ENCODE data around the gene EHD4.

EHD4 gene

GRCh38 chr15:41892621-41893421, 79.5 kb downstream of the EHD4 start:
- no peak for DNase-seq

- DNase-seq: no peak
These were observed 80.4 kb downstream of the EHD4 start for GRCh38 chr15:41891946-41892345.

- no peak for DNase-seq
These were observed 81.1 kb downstream of the EHD4 start for GRCh38 chr15:41891226-41891625.

- no peak for DNase-seq
These were observed 82.2 kb downstream of the EHD4 start for GRCh38 chr15:41890050-41890690.

GRCh38 chr15:41888662-41889253, 83.6 kb downstream of the EHD4 start:
- no peak for DNase-seq

GRCh38 chr15:41887893-41888292, 84.5 kb downstream of the EHD4 start:
- no peak for DNase-seq

- DNase-seq: no peak
These were observed 85.2 kb downstream of the EHD4 start for GRCh38 chr15:41887161-41887560.

GRCh38 chr15:41886741-41887140, 85.6 kb downstream of the EHD4 start:
- DNase-seq: no peak

- no peak for DNase-seq
These were observed 86.5 kb downstream of the EHD4 start for GRCh38 chr15:41885841-41886240.

GRCh38 chr15:41885321-41885720, 87.0 kb downstream of the EHD4 start:
- DNase-seq: no peak

- DNase-seq: no peak
These were observed 87.9 kb downstream of the EHD4 start for GRCh38 chr15:41884458-41884857.

GRCh38 chr15:41883484-41883825, 88.9 kb downstream of the EHD4 start:
- DNase-seq: no peak

GRCh38 chr15:41882689-41883483, 89.5 kb downstream of the EHD4 start:
- DNase-seq: no peak

- no peak for DNase-seq
These were observed 90.3 kb downstream of the EHD4 start for GRCh38 chr15:41881920-41882688.

- no peak for DNase-seq
These were observed 90.8 kb downstream of the EHD4 start for GRCh38 chr15:41881550-41881919.

GRCh38 chr15:41881086-41881485, 91.3 kb downstream of the EHD4 start:
- no peak for DNase-seq

- DNase-seq: no peak
These were observed 92.0 kb downstream of the EHD4 start for GRCh38 chr15:41880156-41880877.

GRCh38 chr15:41879321-41879845, 93.0 kb downstream of the EHD4 start:
- no peak for DNase-seq

GRCh38 chr15:41878355-41878699, 94.0 kb downstream of the EHD4 start:
- DNase-seq: no peak

- DNase-seq: no peak
These were observed 94.6 kb downstream of the EHD4 start for GRCh38 chr15:41877631-41878354.

- DNase-seq: no peak
These were observed 95.7 kb downstream of the EHD4 start for GRCh38 chr15:41876689-41877088.

All from hematopoietic multipotent progenitor cell treated with erythropoietin and hydrocortisone succinate and interleukin-3 and kit ligand, for 8 days (in vitro differentiated cells).